ENCODE data around the gene MYO16.

Gene MYO16

GRCh38 chr13:108786456-108787200 lies 157.2 kb downstream of the MYO16 start:
- in situ Hi-C loops (cut with MboI; ENCODE audit: low sequenced_read_pairs, unreplicated experiment): no loop called here
- TF ChIP-seq, protein P1, sequence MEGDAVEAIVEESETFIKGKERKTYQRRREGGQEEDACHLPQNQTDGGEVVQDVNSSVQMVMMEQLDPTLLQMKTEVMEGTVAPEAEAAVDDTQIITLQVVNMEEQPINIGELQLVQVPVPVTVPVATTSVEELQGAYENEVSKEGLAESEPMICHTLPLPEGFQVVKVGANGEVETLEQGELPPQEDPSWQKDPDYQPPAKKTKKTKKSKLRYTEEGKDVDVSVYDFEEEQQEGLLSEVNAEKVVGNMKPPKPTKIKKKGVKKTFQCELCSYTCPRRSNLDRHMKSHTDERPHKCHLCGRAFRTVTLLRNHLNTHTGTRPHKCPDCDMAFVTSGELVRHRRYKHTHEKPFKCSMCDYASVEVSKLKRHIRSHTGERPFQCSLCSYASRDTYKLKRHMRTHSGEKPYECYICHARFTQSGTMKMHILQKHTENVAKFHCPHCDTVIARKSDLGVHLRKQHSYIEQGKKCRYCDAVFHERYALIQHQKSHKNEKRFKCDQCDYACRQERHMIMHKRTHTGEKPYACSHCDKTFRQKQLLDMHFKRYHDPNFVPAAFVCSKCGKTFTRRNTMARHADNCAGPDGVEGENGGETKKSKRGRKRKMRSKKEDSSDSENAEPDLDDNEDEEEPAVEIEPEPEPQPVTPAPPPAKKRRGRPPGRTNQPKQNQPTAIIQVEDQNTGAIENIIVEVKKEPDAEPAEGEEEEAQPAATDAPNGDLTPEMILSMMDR (IDR thresholded peaks at IDR 0.05; ENCODE audit: borderline replicate concordance, control extremely low read depth, extremely low read depth, insufficient read depth, missing control alignments): no peak

GRCh38 chr13:108787700-108788414 lies 158.4 kb downstream of the MYO16 start:
- DNase-seq (ENCODE audit: low spot score): no peak
- TF ChIP-seq, protein P1 (IDR thresholded peaks at IDR 0.05; ENCODE audit: borderline replicate concordance, control extremely low read depth, extremely low read depth, insufficient read depth, missing control alignments): no peak
- in situ Hi-C loops (cut with MboI; ENCODE audit: low sequenced_read_pairs, unreplicated experiment): no loop called here

More at GRCh38 chr13:108786456-108787200, 157.2 kb downstream of the MYO16 start:
- DNase-seq (ENCODE audit: low spot score): no peak

GRCh38 chr13:108789476-108789875 lies 160.1 kb downstream of the MYO16 start:
- DNase-seq (ENCODE audit: low spot score): no peak
- in situ Hi-C loops (cut with MboI; ENCODE audit: low sequenced_read_pairs, unreplicated experiment): no loop called here
- TF ChIP-seq, protein P1 (IDR thresholded peaks at IDR 0.05; ENCODE audit: borderline replicate concordance, control extremely low read depth, extremely low read depth, insufficient read depth, missing control alignments): no peak

DNA sequence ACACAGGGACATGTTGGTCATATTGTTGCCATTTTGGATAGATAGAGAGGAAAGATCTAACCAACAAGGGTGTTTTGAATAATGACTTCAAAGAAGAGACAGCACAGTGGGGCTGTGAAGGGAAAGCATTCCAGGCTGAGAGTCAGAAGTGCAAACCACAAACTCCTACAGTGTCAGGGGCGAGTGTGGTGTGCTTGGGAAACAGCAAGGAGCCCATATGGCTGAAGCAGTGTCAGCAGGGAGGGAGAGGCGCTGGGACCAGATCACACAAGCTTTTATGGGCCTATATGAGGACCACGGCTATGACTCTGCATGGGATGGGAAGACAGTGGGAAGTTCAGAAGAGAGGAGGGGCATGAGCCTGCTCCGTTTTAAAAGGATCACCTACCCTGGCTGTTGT lies 166.4 kb downstream of the MYO16 start:
- in situ Hi-C loops (cut with MboI; ENCODE audit: low sequenced_read_pairs, unreplicated experiment): no loop called here

GRCh38 chr13:108797354-108797753 lies 167.9 kb downstream of the MYO16 start:
- TF ChIP-seq, protein P1 (IDR thresholded peaks at IDR 0.05; ENCODE audit: borderline replicate concordance, control extremely low read depth, extremely low read depth, insufficient read depth, missing control alignments): no peak
- DNase-seq (ENCODE audit: low spot score): no peak
- in situ Hi-C loops (cut with MboI; ENCODE audit: low sequenced_read_pairs, unreplicated experiment): no loop called here

More for the DNA sequence above, 166.4 kb downstream of the MYO16 start:
- no peak for DNase-seq (ENCODE audit: low spot score)
- TF ChIP-seq, protein P1 (IDR thresholded peaks at IDR 0.05; ENCODE audit: borderline replicate concordance, control extremely low read depth, extremely low read depth, insufficient read depth, missing control alignments): no peak

GRCh38 chr13:108807841-108808240 lies 178.4 kb downstream of the MYO16 start:
- DNase-seq (ENCODE audit: low spot score): no peak
- in situ Hi-C loops (cut with MboI; ENCODE audit: low sequenced_read_pairs, unreplicated experiment): no loop called here
- TF ChIP-seq, protein P1 (IDR thresholded peaks at IDR 0.05; ENCODE audit: borderline replicate concordance, control extremely low read depth, extremely low read depth, insufficient read depth, missing control alignments): no peak

All from GM13976 (cell line).